ENCODE results near the gene SNX13.

Gene SNX13

GRCh38 chr7:17903337-17903736, 37.0 kb downstream of the SNX13 start:
- DNase-seq (ENCODE audit: low read depth), result no peak
- H3K4me3 ChIP-seq (ENCODE audit: low read depth, low read length), result no peak overlapping the region
- no peak for TF ChIP-seq CTCF (IDR thresholded peaks at IDR 0.05; ENCODE audit: low read depth, low read length, missing control alignments)

GRCh38 chr7:17902599-17902998, 37.7 kb downstream of the SNX13 start:
- DNase-seq (ENCODE audit: low read depth), result no peak
- no peak overlapping the region for H3K4me3 ChIP-seq (ENCODE audit: low read depth, low read length)
- TF ChIP-seq CTCF (IDR thresholded peaks at IDR 0.05; ENCODE audit: low read depth, low read length, missing control alignments), result no peak

- no peak for TF ChIP-seq CTCF (IDR thresholded peaks at IDR 0.05; ENCODE audit: low read depth, low read length, missing control alignments)
- DNase-seq (ENCODE audit: low read depth), result no peak
- no peak overlapping the region for H3K4me3 ChIP-seq (ENCODE audit: low read depth, low read length)
These were observed 39.8 kb downstream of the SNX13 start for GRCh38 chr7:17900464-17900863.

GRCh38 chr7:17898111-17898510, 42.2 kb downstream of the SNX13 start:
- H3K4me3 ChIP-seq (ENCODE audit: low read depth, low read length), result no peak overlapping the region
- TF ChIP-seq CTCF (IDR thresholded peaks at IDR 0.05; ENCODE audit: low read depth, low read length, missing control alignments), result no peak
- DNase-seq (ENCODE audit: low read depth), result no peak

DNA sequence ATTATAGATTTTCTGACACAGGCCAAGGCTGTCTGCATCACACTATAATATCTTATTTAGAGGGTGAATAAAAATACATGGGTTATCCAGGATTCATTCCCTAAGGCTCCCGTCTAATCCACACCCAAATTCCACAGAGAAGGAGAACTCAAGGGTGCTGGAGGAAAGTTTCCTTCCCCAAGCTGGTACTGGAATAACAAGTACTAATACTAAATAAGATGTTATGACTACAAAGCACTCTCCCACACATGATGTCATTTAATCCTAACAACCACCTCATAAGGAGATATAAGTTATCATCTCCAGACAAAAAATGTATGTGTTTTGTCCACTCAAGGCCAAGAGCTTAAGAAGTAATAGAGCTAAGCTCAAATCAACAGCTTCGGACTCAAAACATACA, 53.0 kb downstream of the SNX13 start:
- TF ChIP-seq CTCF (IDR thresholded peaks at IDR 0.05; ENCODE audit: low read depth, low read length, missing control alignments), result no peak
- no peak overlapping the region for H3K4me3 ChIP-seq (ENCODE audit: low read depth, low read length)
- DNase-seq (ENCODE audit: low read depth), result no peak

- no peak overlapping the region for H3K4me3 ChIP-seq (ENCODE audit: low read depth, low read length)
- no peak for TF ChIP-seq CTCF (IDR thresholded peaks at IDR 0.05; ENCODE audit: low read depth, low read length, missing control alignments)
- no peak for DNase-seq (ENCODE audit: low read depth)
These were observed 57.6 kb downstream of the SNX13 start for GRCh38 chr7:17882685-17883084.

GRCh38 chr7:17879075-17879661, 61.1 kb downstream of the SNX13 start:
- no peak overlapping the region for H3K4me3 ChIP-seq (ENCODE audit: low read depth, low read length)
- no peak for DNase-seq (ENCODE audit: low read depth)
- TF ChIP-seq CTCF (IDR thresholded peaks at IDR 0.05; ENCODE audit: low read depth, low read length, missing control alignments), result no peak

Measured in GM12864 (cell line).